Daoy (cell line): ENCODE data around the gene SLC17A3. TPM values are rescaled to one million over a fixed set of nuclear protein-coding genes. Genes with fewer than 3 reads are reported as not detected.

Source experiments
- DNase-seq: peaks from one replicate; pipeline ENCODE4 v3.0.0-alpha.2; 2015; ENCODE audit warnings: low read depth
- total RNA-seq: library from RNA; depleted of rRNA; stranded (reverse); fragments of >200 nt; shearing (Covaris generic); gene quantifications from 2 replicates; pipeline ENCODE4 v1.2.3, GENCODE V29; 2014; rRNA removed

Gene SLC17A3
- not detected in 2 replicates for total RNA-seq

DNA sequence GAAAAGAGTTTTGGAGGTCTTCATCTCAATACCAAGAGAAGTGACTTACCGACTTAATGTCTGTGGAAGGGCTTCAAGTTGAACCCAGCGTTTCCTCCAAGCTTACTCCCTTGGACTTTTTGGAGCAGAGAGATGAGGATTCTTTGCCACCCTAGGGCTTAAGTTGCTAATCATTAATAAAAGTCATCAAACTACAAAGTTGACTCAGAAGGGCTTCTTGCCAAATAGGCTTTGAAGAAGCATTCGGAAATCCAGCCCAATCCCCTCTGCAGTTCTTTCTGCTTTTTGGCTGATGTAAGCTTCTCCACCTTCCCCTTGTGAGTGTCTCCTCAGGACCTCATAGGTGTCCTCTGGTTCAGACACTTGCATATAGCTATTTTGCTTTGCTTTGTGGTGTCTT, at the start of gene SLC17A3:
Gene SLC17A3, minus strand, starts transcription at position 126 of the 400 bp plus-strand sequence. CDS start 5,856 bp downstream, outside the sequence.
- DNase-seq, result no peak

DNA sequence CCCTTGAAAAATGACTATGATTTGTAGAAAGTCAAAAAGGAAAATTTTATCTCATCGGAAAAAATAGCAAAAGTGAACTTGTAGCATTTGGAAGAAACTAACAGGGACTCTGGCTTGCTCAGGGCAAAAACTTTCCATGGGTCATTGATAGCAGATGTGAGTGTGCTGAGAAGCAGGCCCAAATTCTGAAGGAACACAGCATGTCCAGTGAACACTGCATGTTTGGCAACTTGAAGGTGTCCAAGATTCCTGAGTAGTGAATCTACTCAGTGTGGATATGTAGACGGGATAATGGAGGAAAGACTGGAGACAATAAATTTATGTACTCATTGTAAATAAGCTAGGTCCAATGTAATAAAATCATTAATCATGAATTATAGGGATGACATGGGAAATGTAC, 48.3 kb upstream of the SLC17A3 start:
- no peak for DNase-seq

DNA sequence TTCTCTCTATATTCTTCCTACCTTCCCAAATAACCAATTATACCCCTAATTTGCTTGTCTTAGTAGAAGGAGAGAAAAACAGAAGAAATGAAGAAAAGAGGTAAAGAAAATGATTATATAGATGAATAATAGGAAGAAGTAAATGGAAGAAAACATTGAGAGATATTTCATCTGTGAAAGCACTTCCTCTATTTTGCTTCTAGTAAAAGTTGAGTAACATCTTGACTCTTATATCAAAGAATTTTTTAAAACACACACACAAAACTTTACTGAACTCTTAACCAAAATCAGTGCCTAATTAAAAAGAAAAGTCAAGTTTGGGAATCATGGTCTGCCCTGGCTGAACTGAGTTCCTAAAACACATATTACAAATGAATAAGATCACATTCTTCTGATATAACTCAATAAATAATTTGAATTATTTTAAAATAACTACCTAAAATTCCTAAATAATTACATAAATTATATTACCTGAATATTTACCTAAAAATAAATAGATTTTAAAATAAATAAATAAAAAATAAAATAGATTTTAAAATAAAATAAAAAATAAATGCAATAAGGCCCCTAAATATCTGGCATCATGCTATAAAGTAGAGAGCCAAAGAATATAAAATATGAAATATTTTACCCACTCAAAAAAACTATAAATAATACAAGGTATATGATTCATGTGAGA, 47.6 kb upstream of the SLC17A3 start:
- no peak for DNase-seq

DNA sequence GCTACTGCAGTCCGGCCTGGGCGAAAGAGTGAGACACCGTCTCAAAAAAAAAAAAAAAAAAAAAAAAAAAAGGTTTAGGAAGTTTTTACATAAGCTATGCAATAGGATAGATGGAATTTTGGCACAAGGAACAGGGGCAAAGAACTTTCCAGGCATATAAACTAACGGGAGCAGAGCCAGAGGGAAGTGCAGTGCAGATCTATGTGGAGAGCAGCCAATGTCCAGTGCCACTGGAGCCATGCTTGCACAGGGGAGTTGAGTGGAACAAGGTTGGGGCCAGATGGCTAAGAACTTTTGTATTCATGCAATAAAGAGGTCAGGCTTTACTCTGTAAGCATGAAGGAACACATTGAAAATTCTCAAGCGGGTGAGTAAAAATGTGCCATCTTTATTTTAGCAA, 45.6 kb upstream of the SLC17A3 start:
- DNase-seq, result no peak

GRCh38 chr6:25918083-25918683, 44.1 kb upstream of the SLC17A3 start:
- no peak for DNase-seq

DNA sequence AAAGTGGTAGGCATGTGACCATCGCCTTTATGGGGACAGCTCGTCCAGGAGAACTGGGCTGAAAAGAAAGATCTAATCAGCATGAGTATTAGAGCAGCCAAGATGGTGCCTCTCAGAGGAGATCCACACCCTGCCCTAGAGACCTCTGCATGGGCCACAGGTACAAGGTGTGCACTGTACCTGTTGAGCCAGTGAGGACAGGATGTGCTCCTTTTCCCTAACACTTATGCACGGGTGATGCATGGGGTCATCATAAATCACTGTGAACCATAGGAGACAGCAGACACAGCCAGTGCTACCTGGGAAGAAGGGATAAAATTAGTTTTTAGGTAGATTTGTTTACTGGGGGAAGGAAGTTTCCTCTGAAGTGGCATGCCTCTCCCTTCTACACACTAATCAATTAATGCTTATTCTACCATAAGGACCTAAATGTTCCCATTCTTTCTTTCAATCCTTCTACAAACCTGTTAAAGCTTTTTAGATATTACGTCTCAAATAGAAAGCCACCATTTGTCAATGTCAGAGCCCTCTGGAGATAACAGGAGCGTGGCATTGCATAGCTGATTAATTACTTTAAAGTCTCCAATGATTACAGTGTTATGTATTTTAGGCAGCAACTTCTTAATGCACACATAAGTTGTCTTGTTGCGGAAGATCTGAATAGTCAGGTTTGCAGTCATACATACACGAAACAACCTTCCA, 42.9 kb upstream of the SLC17A3 start:
- DNase-seq, result no peak

DNA sequence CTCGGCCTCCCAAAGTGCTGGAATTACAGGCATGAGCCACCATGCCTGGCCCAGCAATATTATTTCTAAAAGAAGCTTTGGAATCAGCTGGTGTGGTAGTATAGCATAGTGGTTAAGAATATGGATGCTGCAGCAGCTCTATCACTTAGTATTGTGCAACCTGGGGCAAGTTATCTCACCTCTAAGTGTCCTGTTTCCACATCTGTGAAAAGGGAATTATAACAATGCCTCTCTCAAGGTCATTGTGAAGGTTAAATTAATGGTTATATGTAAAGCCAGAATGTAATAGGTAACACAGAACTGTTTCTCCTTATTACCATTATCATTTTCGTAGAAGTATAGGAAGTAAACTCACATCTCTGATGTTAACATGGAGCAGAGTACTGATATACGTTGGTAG, 42.3 kb upstream of the SLC17A3 start:
- DNase-seq, result no peak

GRCh38 chr6:25913741-25914140, 39.7 kb upstream of the SLC17A3 start:
- DNase-seq, result no peak

GRCh38 chr6:25911351-25911750, 37.3 kb upstream of the SLC17A3 start:
- DNase-seq, result no peak

- no peak for DNase-seq
Measured at GRCh38 chr6:25907475-25908014, 33.5 kb upstream of the SLC17A3 start.

GRCh38 chr6:25903467-25904099, 29.5 kb upstream of the SLC17A3 start:
- no peak for DNase-seq

- no peak for DNase-seq
Measured at GRCh38 chr6:25902071-25902470, 28.0 kb upstream of the SLC17A3 start.

- DNase-seq, result no peak
Measured at GRCh38 chr6:25900843-25901242, 26.8 kb upstream of the SLC17A3 start.

GRCh38 chr6:25899580-25900408, 25.8 kb upstream of the SLC17A3 start:
- DNase-seq, result no peak

- DNase-seq, result no peak
Measured at GRCh38 chr6:25899123-25899522, 25.1 kb upstream of the SLC17A3 start.

GRCh38 chr6:25898289-25898977, 24.4 kb upstream of the SLC17A3 start:
- DNase-seq, result no peak

- DNase-seq, result no peak
Measured at GRCh38 chr6:25896252-25896651, 22.2 kb upstream of the SLC17A3 start.

GRCh38 chr6:25895771-25896170, 21.7 kb upstream of the SLC17A3 start:
- no peak for DNase-seq

DNA sequence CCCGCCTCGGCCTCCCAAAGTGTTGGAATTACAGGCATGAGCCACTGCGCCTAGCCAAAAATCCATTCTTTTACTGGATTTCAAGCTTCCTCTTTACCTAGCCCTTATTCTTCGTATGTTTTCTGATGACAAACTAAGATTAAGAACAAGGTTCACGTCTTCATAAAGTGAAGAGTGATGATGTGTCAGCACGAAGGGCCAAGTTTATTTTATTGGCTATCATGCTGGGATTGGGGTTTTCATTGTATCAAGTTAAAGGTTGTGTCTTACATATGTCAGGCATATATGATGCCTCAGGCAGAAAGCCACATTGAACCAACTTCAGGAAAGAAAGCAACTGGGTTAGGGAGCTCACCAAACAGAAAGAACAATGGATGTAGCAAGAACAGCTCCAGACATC, 19.7 kb upstream of the SLC17A3 start:
- DNase-seq, result no peak

- no peak for DNase-seq
Measured at GRCh38 chr6:25892877-25893276, 18.8 kb upstream of the SLC17A3 start.
